ENCODE results near the gene OR2T11. TPM values are rescaled to one million over a fixed set of nuclear protein-coding genes. Genes with fewer than 3 reads are reported as not detected.
"Not testable (repeated sequence)": the region's sequence is repeated elsewhere in the genome, so short reads cannot be mapped to it uniquely, and the experiment has no call there.

Gene OR2T11
- not detected in 2 replicates for polyA plus RNA-seq (2011; rRNA removed)
- polyA plus RNA-seq (2012; cell fraction: cytosol; rRNA removed) = not detected in 2 replicates
- polyA plus RNA-seq (2012; cell fraction: nucleus; rRNA removed) = not detected in 2 replicates
- not detected in 3 replicates for polyA plus RNA-seq (2017; fragmentation: RNase III; extraction: RNeasy Plus Mini Kit Qiagen cat#74134 plus additional on column Dnase treatment)
- polyA minus RNA-seq (2011; rRNA and poly(A)+ RNA removed) = not detected in 2 replicates

DNA sequence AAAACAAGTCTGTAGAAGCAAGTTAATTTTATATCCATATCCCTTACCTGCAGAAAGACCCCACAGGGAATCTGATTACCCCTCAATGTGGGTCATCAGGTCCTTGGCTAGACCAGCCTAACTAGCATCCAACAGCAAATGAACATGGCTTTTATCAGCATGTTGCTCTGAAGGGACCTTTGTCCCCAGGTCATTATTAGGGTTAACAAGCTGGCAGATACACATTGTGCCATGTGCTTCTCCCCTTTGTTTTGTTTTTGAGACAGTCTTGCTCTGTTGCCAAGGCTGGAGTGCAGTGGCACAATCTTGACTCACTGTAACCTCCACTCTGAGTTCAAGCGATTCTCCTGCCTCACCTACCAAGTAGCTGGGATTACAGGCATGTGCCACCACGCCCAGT lies at the start of gene OR2T11:
Gene OR2T11, minus strand, starts transcription at position 101 of the 400 bp plus-strand sequence. CDS start 7,963 bp downstream, outside the sequence.
- H3K4me2 ChIP-seq; H3K4me3 ChIP-seq; ATAC-seq; H3K4me1 ChIP-seq; DNase-seq (ENCODE audit: low read depth in 1 of 2, low spot score in 1 of 2); POLR2A ChIA-PET; H3K27ac ChIP-seq; FAIRE-seq; CTCF ChIA-PET; H3K9me3 ChIP-seq: not testable (repeated sequence)
- WGBS (ENCODE audit: missing lambda C conversion rate) = no CpG with 5 or more reads among the region's 2 CpGs

DNA sequence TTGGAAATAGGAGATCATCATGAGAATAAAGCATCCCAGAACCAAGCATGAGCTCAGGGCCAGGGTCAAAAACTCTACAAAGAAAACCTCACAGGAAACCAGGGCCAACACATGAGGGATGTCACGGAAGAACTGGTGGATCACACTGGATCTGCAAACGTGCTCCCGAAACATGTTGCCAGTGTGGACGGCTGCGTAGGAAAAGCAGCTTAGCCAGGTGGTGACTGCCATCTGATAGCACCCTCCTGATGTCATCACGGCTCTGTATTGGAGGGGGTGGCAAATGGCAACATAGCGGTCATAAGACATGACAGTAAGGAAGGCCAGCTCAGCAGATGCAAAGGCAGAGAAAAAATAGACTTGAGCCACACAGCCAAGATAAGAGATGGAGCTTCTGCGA lies 46.8 kb upstream of the OR2T11 start:
- Histone ChIP-seq H3K4me3 (no peak overlapping the region), H3K4me1 (no peaks in the 10 kb centered on the region), H3K27ac (no peak overlapping the region), H3K9me3 (no peaks in the 10 kb centered on the region), H3K4me2 (no peak overlapping the region)
- 20% methylated on average over 8 of the region's 8 CpGs for WGBS (ENCODE audit: missing lambda C conversion rate)
- DNase-seq (ENCODE audit: low read depth in 1 of 2, low spot score in 1 of 2) (no peak), FAIRE-seq (no peak), ATAC-seq (no peak)
- CTCF ChIA-PET = interaction anchor here (1.1 kb wide), 1 partner anchor 18 kb away, joined by 3 read pairs; no protein-coding TSS in a partner anchor
- POLR2A ChIA-PET = no interaction called here
- TF ChIP-seq RAD21 (conservative IDR thresholded peaks at IDR 0.05 in 1 of 2, IDR thresholded peaks at IDR 0.05 in 1 of 2) = no peak
- TF ChIP-seq CHD2 (IDR thresholded peaks at IDR 0.05; ENCODE audit: low read length, partially characterized antibody) = no peak
- TF ChIP-seq, protein P1, sequence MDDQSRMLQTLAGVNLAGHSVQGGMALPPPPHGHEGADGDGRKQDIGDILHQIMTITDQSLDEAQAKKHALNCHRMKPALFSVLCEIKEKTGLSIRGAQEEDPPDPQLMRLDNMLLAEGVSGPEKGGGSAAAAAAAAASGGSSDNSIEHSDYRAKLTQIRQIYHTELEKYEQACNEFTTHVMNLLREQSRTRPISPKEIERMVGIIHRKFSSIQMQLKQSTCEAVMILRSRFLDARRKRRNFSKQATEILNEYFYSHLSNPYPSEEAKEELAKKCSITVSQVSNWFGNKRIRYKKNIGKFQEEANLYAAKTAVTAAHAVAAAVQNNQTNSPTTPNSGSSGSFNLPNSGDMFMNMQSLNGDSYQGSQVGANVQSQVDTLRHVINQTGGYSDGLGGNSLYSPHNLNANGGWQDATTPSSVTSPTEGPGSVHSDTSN (IDR thresholded peaks at IDR 0.05) = no peak
- no peak for TF ChIP-seq NFE2L2 (conservative IDR thresholded peaks at IDR 0.05; ENCODE audit: low read length)
- no peak for TF ChIP-seq HOXB5 (CRISPR knock-in tag; IDR thresholded peaks at IDR 0.05)
- TF ChIP-seq PHF8 (IDR thresholded peaks at IDR 0.05; ENCODE audit: borderline replicate concordance, low read depth) = no peak
- no peak for TF ChIP-seq CBX2 (IDR thresholded peaks at IDR 0.05; ENCODE audit: borderline replicate concordance, low read depth)

- POLR2A ChIA-PET = no interaction called here
- Histone ChIP-seq H3K4me3 (no peak overlapping the region), H3K4me1 (no peaks in the 10 kb centered on the region), H3K27ac (no peak overlapping the region), H3K9me3 (no peaks in the 10 kb centered on the region; the same call in 2 of the 3 replicates), H3K4me2 (no peak overlapping the region)
- 0% methylated on average over 1 of the region's 1 CpG for WGBS (ENCODE audit: missing lambda C conversion rate)
- DNase-seq (ENCODE audit: low read depth in 1 of 2, low spot score in 1 of 2) (peak in 1 of 2 experiments; percentile 6), FAIRE-seq (peak; percentile 61), ATAC-seq (no peak)
- no peak for TF ChIP-seq MYC (IDR thresholded peaks at IDR 0.05; ENCODE audit: borderline replicate concordance, low read length)
- TF ChIP-seq E2F6 (IDR thresholded peaks at IDR 0.05; ENCODE audit: borderline replicate concordance, low read depth) = no peak
- peak; percentile 50 for TF ChIP-seq ZFP36 (IDR thresholded peaks at IDR 0.05; ENCODE audit: borderline replicate concordance, partially characterized antibody)
- CTCF ChIA-PET = no interaction called here
These were observed 35.1 kb upstream of the OR2T11 start for GRCh38 chr1:248670003-248670402.

DNA sequence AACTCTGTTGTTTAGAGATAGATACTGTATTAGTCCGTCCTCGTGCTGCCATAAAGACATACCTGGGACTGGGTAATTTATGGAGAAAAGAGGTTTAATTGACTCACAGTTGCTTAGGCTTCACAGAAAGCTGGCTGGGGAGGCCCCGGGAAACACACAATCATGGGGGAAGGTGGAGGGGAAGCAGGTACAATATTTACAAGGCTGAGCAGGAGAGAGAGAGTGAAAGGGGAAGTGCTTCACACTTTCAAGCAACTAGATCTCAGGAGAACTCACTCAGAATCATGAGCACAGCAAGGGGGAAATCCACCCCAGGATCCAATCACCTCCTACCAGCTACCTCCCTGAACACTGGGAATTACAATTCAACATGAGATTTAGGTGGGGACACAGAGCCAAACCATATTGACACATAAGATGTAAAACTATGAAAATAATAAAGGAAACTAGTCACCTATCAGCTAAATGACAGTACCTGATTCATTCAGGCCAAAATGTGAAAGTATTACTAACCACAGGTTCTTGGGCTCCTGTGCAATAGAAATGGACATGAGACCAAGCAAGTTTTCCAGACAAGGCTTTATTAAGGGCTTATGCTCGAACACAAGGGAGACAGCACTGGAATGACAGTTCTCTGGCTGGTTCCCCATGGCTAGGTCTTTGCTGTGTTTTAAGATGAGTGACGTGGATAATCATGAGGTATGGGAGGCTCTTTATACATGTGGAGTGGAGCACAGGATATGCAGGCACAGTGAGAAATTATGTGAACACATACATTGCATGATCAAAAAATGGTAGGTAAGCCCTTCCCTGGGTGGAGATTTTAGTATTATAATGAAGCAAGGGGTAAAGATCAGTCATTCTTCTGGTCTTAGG lies 28.8 kb upstream of the OR2T11 start:
- ATAC-seq; H3K4me2 ChIP-seq; POLR2A ChIA-PET; H3K27ac ChIP-seq; CTCF ChIA-PET; FAIRE-seq; DNase-seq (ENCODE audit: low read depth in 1 of 2, low spot score in 1 of 2); H3K9me3 ChIP-seq; H3K4me3 ChIP-seq; H3K4me1 ChIP-seq: not testable (repeated sequence)
- WGBS (ENCODE audit: missing lambda C conversion rate) = under 1% methylated on average over 5 of the region's 5 CpGs

GRCh38 chr1:248656797-248657196 lies 21.9 kb upstream of the OR2T11 start:
- not testable (repeated sequence) for ATAC-seq, H3K4me2 ChIP-seq
- WGBS (ENCODE audit: missing lambda C conversion rate) = 10% methylated on average over 6 of the region's 6 CpGs

DNA sequence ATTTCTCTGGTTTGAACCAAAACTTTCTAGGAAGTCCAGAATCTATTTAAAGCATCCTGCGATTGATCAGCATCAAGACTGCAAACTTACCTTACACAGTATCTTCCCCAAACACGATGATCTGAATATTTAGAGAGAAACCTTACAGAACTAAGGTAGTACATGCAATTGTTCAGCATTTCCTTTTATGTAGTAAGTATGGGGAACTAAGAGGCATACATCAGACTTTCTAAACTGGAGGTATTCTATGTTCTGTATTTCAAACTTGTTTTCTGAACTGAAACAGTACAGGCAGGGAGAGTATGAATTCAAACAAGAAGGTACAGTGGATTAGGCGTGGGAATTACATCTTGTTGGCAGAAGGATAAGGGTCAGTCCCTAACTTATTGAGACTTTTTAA lies 20.5 kb upstream of the OR2T11 start, which contains the start of gene OR2T27:
Gene OR2T27, minus strand, starts transcription at position 175 of the 400 bp plus-strand sequence. CDS start 4,644 bp downstream, outside the sequence.
- H3K4me3 ChIP-seq; H3K4me2 ChIP-seq; ATAC-seq; H3K4me1 ChIP-seq; H3K27ac ChIP-seq; FAIRE-seq; CTCF ChIA-PET; H3K9me3 ChIP-seq; POLR2A ChIA-PET; DNase-seq (ENCODE audit: low read depth in 1 of 2, low spot score in 1 of 2): not testable (repeated sequence)
- WGBS (ENCODE audit: missing lambda C conversion rate) = 0% methylated on average over 2 of the region's 3 CpGs

More at GRCh38 chr1:248656797-248657196, 21.9 kb upstream of the OR2T11 start:
- H3K9me3 ChIP-seq; H3K4me1 ChIP-seq; CTCF ChIA-PET; H3K27ac ChIP-seq; DNase-seq (ENCODE audit: low read depth in 1 of 2, low spot score in 1 of 2); POLR2A ChIA-PET; FAIRE-seq; H3K4me3 ChIP-seq: not testable (repeated sequence)

- POLR2A ChIA-PET; DNase-seq (ENCODE audit: low read depth in 1 of 2, low spot score in 1 of 2): not testable (repeated sequence)
These were observed 14.1 kb upstream of the OR2T11 start for GRCh38 chr1:248648770-248649536.

DNA sequence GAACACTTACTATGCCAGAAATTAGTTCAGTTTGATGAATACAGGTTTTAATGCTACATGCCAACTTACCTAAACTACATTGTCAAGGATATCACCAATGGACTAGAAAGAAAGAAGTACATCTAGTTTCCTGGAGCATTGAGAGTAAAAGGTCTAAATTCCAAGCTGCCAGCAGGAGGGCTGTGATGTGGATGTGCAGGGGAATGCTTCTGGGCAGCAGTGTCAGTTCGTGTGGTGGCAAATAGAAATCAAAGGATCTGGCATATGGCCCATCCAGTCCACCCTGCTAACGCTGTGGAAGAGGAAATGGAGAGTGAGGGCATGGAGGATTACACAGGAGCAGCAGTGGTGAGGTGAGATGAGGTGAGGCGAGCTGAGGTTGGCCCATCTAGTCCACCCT lies 10.3 kb upstream of the OR2T11 start, which contains the start of gene OR2T35:
Gene OR2T35, minus strand, starts transcription at position 101 of the 400 bp plus-strand sequence. CDS start 6,020 bp downstream, outside the sequence.
- CTCF ChIA-PET; H3K27ac ChIP-seq; H3K4me3 ChIP-seq; H3K4me2 ChIP-seq; FAIRE-seq; H3K9me3 ChIP-seq; POLR2A ChIA-PET; ATAC-seq; DNase-seq (ENCODE audit: low read depth in 1 of 2, low spot score in 1 of 2); H3K4me1 ChIP-seq: not testable (repeated sequence)
- WGBS (ENCODE audit: missing lambda C conversion rate) = 0% methylated on average over 3 of the region's 3 CpGs

More at GRCh38 chr1:248648770-248649536, 14.1 kb upstream of the OR2T11 start:
- FAIRE-seq, ATAC-seq, H3K4me1 ChIP-seq, H3K4me3 ChIP-seq, CTCF ChIA-PET, H3K4me2 ChIP-seq, H3K27ac ChIP-seq, H3K9me3 ChIP-seq: not testable (repeated sequence)
- no CpG with 5 or more reads among the region's 1 CpG for WGBS (ENCODE audit: missing lambda C conversion rate)

Data from A549 (cell line).